Left ventricle myocardium inferior (tissue), 1 donor: ENCODE results near the gene PDLIM5. TPM values are rescaled to one million over a fixed set of nuclear protein-coding genes. Genes with fewer than 3 reads are reported as not detected.

ENCODE experiments used
- DNase-seq: peaks from one replicate; pipeline ENCODE4 v3.0.0-alpha.2; 2020
- H3K27ac ChIP-seq: fragments of 200-600 bp; replicated peaks from 2 replicates; pipeline ENCODE4 v1.8.0; 2021
- H3K27me3 ChIP-seq: fragments of 200-600 bp; 2 replicates; pipeline ENCODE4 v1.8.0; 2021; ENCODE audit warnings: low read depth
- H3K36me3 ChIP-seq: fragments of 200-600 bp; 2 replicates; pipeline ENCODE4 v1.8.0; 2021
- H3K4me1 ChIP-seq: fragments of 200-600 bp; 2 replicates; pipeline ENCODE4 v1.8.0; 2021
- H3K4me3 ChIP-seq: fragments of 200-600 bp; 2 replicates; pipeline ENCODE4 v1.8.0; 2021; ENCODE audit warnings: mild to moderate bottlenecking, moderate library complexity
- H3K9me3 ChIP-seq: fragments of 200-600 bp; replicated peaks from 2 replicates; pipeline ENCODE4 v1.8.0; 2021
- intact Hi-C: fragments of 100-400 bp; cut with micrococcal nuclease; formaldehyde crosslinking; loops from one replicate; pipeline ENCODE4 v1.11.0; 2022
- total RNA-seq: library from RNA; stranded (reverse); fragmentation: NEBNext Ultra II Directional; extraction: Animal tissue kit (Norgen Biotek cat#: 25700); gene quantifications from one replicate; pipeline ENCODE4 v1.2.1, GENCODE V29; 2021
- TF ChIP-seq, protein P1 (sequence below): fragments of 200-600 bp; IDR thresholded peaks from 2 replicates; pipeline ENCODE4 v1.8.0; 2021; ENCODE audit warnings: antibody characterized with exemption, mild to moderate bottlenecking, borderline replicate concordance
- donor health status: DM: no; HTN: yes; CAD: no; lungs with severe emphysema.

PDLIM5 gene
- total RNA-seq, 1 donor from 2014 or later, result 982 TPM

DNA sequence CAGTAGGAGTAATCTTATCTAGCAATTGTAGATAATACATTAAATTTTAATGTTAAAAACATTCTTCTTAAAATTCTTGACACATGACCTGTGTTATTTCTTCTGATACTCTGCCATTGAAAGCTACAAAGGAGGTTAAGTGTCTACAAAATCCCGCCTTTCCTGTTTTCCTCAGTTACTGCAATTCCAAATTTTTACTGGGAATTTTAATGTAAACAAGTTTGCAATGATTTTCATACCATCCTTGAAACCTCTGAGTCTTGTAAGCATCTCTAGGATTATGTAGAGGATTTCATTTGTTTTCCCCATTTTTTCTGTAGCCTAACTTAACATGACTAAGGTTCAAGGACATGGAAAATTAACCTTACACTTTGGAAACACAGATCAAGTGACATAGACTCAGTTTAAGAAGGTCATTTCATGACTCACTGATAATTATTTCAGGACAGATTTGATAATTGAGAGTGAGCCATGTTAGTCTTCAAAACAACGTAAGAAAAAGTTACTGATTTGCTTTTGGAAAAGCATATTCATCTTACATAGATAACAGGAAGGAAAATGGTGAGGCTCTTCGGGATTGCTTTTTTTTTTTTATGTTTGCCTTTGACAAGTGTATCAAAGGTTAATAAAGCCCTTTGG lies 39.6 kb upstream of the PDLIM5 start:
- no peaks in the 10 kb centered on the region for H3K36me3 ChIP-seq
- H3K4me3 ChIP-seq, result peak overlapping the region; percentile 39
- H3K9me3 ChIP-seq, result peaks cover 8% of the 10 kb centered on the region
- no peak for DNase-seq
- intact Hi-C loops, result no loop called here
- H3K27me3 ChIP-seq, result no peaks in the 10 kb centered on the region
- H3K4me1 ChIP-seq, result peaks cover 65% of the 10 kb centered on the region
- TF ChIP-seq, protein P1, sequence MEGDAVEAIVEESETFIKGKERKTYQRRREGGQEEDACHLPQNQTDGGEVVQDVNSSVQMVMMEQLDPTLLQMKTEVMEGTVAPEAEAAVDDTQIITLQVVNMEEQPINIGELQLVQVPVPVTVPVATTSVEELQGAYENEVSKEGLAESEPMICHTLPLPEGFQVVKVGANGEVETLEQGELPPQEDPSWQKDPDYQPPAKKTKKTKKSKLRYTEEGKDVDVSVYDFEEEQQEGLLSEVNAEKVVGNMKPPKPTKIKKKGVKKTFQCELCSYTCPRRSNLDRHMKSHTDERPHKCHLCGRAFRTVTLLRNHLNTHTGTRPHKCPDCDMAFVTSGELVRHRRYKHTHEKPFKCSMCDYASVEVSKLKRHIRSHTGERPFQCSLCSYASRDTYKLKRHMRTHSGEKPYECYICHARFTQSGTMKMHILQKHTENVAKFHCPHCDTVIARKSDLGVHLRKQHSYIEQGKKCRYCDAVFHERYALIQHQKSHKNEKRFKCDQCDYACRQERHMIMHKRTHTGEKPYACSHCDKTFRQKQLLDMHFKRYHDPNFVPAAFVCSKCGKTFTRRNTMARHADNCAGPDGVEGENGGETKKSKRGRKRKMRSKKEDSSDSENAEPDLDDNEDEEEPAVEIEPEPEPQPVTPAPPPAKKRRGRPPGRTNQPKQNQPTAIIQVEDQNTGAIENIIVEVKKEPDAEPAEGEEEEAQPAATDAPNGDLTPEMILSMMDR, result no peak
- H3K27ac ChIP-seq, result peak overlapping the region; percentile 89

DNA sequence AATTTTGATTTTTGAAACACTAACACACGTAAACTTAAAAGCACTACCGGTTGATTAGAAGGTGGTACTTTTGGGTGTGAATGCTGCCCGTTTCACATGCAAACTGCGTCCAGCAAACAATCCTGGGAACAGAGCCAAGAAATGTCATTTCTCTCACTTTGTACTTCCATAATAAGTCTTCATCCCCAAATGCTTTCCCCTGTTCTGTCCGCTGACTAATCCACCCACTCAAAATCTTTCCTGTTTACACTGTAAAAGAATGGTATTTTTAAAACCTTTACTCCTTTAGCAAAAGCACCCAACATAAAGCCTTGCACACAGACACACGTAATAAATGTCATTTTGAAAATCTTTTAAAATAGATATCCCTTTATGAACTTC lies 39.1 kb upstream of the PDLIM5 start:
- peak overlapping the region; percentile 39 for H3K4me3 ChIP-seq
- H3K27me3 ChIP-seq, result no peaks in the 10 kb centered on the region
- intact Hi-C loops, result no loop called here
- peaks cover 14% of the 10 kb centered on the region for H3K9me3 ChIP-seq
- no peak for DNase-seq
- H3K4me1 ChIP-seq, result peaks cover 61% of the 10 kb centered on the region
- H3K27ac ChIP-seq, result peak overlapping the region; percentile 89
- no peaks in the 10 kb centered on the region for H3K36me3 ChIP-seq
- TF ChIP-seq, protein P1, result no peak

DNA sequence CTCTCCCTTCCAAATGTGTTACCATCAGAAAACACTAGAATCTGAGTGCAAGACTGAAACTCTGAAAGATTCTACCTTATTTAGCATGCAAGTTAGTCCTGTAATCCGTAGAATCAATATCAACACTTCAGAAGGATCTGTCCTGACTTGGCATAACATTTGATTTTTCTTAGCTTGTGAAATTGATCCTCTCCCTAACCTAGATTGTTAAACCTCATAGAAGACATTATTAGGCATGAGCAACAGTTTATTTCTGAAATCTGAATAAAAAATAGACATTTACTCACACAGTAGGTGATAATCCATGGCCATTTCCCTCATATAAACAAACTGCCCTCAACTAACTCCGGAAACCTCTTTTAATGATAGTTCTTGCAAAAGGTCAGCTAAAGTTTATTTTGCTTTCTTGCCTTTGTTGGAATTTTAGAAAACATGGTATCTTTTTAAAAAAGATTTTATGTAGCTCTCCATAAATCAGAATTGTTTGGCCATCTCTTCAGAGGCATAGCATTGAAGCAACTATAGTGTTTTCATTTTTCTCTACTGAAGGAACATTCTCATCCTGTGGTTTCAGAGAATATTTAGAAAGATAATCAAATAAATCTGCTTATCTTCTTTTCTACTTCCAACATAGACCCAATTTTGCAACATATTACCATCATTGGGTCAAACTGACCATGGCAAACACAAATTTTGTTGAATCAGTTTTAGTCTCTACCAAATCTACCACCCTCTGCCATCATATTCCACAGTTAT lies 38.5 kb upstream of the PDLIM5 start:
- peaks cover 60% of the 10 kb centered on the region for H3K4me1 ChIP-seq
- peaks cover 14% of the 10 kb centered on the region for H3K9me3 ChIP-seq
- peak overlapping the region; percentile 89 for H3K27ac ChIP-seq
- DNase-seq, result no peak
- no peaks in the 10 kb centered on the region for H3K27me3 ChIP-seq
- TF ChIP-seq, protein P1, result no peak
- intact Hi-C loops, result no loop called here
- no peaks in the 10 kb centered on the region for H3K36me3 ChIP-seq
- H3K4me3 ChIP-seq, result peak overlapping the region; percentile 39

DNA sequence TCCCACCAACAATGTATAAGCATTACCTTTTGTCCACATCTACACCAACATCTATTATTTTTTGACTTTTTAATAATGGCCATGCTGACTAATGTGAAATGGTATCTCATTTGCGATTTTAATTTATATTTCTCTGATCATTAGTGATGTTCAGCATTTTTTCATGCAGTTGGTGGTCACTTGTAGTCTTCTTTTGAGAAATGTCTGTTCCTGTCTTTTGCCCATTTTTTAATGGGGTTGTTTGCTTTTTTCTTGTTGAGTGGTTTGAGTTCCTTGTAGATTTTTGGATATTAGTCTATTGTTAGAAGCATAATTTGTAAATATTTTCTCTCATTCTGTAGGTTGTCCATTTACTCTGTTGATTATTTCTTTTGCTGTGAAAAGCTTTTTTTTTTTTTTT lies 36.8 kb upstream of the PDLIM5 start:
- DNase-seq, result no peak
- Histone ChIP-seq H3K27me3 (no peaks in the 10 kb centered on the region), H3K4me1 (peaks cover 55% of the 10 kb centered on the region), H3K4me3 (no peak overlapping the region), H3K36me3 (no peaks in the 10 kb centered on the region), H3K9me3 (peaks cover 14% of the 10 kb centered on the region), H3K27ac (peak overlapping the region; percentile 89)
- intact Hi-C loops, result no loop called here
- TF ChIP-seq, protein P1, result no peak

DNA sequence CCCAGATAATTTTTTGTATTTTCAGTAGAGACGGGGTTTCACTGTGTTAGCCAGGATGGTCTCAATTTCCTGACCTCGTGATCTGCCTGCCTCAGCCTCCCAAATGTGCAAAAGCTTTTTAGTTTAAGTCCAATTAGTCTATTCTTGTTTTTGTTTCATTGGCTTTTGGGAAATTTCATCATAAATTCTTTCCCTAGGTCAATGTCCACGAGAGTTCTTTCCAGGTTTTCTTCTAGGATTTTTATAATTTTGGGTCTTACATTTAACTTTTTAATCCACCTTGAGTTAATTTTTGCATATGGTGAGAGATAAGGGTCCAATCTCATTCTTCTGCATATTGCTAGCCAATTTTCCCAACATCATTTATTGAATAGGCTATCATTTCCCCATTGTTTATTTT lies 36.3 kb upstream of the PDLIM5 start:
- Histone ChIP-seq H3K36me3 (no peaks in the 10 kb centered on the region), H3K4me3 (no peak overlapping the region), H3K4me1 (peaks cover 53% of the 10 kb centered on the region), H3K27ac (no peak overlapping the region), H3K27me3 (no peaks in the 10 kb centered on the region), H3K9me3 (peaks cover 14% of the 10 kb centered on the region)
- TF ChIP-seq, protein P1, result no peak
- no peak for DNase-seq
- intact Hi-C loops, result no loop called here
